Sigmoid colon (tissue), 7 donors: Measurements from ENCODE around the gene RFNG. TPM values are rescaled to one million over a fixed set of nuclear protein-coding genes. Genes with fewer than 3 reads are reported as not detected.

Experiments
- DNase-seq: peaks from one replicate; pipeline ENCODE4 v3.0.0-alpha.2; 2019
- H3K27ac ChIP-seq, 4 donors: fragments of 200-600 bp; sonication (generic); one replicate each; pipeline ENCODE4 v1.5.1; 2016 to 2019; ENCODE audit warnings: mild to moderate bottlenecking in 1 of 4
- H3K27me3 ChIP-seq, 3 donors: fragments of 200-600 bp; sonication (generic); one replicate each; pipeline ENCODE4 v1.5.1; 2019; ENCODE audit warnings: mild to moderate bottlenecking in 1 of 3
- H3K36me3 ChIP-seq, 4 donors: fragments of 200-600 bp; sonication (generic); one replicate each; pipeline ENCODE4 v1.5.1; 2016 to 2019
- H3K4me1 ChIP-seq, 4 donors: fragments of 200-600 bp; sonication (generic); one replicate each; pipeline ENCODE4 v1.5.1; 2017 to 2019
- H3K4me3 ChIP-seq, 4 donors: fragments of 200-600 bp; sonication (generic); one replicate each; pipeline ENCODE4 v1.5.1; 2017 to 2019; ENCODE audit warnings: mild to moderate bottlenecking in 2 of 4, moderate library complexity in 1 of 4
- H3K9me3 ChIP-seq, 4 donors: fragments of 200-600 bp in 3 of 4; sonication (generic) in 3 of 4; one replicate each; pipeline versions ENCODE4 v1.5.1 to v1.6.1; 2013 to 2019
- EP300 ChIP-seq, 4 donors: sonication (generic); formaldehyde crosslinking; IDR thresholded peaks; one replicate each; pipeline ENCODE4 v1.6.1; 2017; ENCODE audit warnings: antibody characterized with exemption in 4 of 4
- POLR2A ChIP-seq, 2 donors: fragments of 450-650 bp; IDR thresholded peaks; one replicate each; pipeline ENCODE4 v1.6.1; 2016; ENCODE audit warnings: antibody characterized with exemption in 2 of 2, mild to moderate bottlenecking in 2 of 2, moderate library complexity in 2 of 2
- POLR2AphosphoS5 ChIP-seq, 4 donors: sonication (generic); formaldehyde crosslinking; IDR thresholded peaks; one replicate each; pipeline ENCODE4 v1.6.1; 2017; ENCODE audit warnings: antibody characterized with exemption in 4 of 4
- WGBS, 2 donors: extraction: QIAGEN DNeasy Blood & Tissue Kit; methylation state at CpG; one replicate each; pipeline ENCODE4 v1.1.7; 2013; 5-methylcytosine and 5-hydroxymethylcytosine counted together
- intact Hi-C: fragments of 100-400 bp; cut with DNase I; formaldehyde crosslinking; loops from one replicate; pipeline ENCODE4 v1.15.1; 2023
- polyA plus RNA-seq, 3 donors: library from polyadenylated mRNA; stranded (reverse); fragments of 200-250 nt; gene quantifications; one replicate each; pipeline ENCODE4 v1.2.3, GENCODE V29; 2013
- total RNA-seq, 4 donors: library from RNA; depleted of rRNA; stranded (reverse); fragments of >200 nt; gene quantifications; one replicate each; pipeline ENCODE4 v1.1.0, GENCODE V29; 2016
- TF ChIP-seq, protein P1 (sequence below), 4 experiments: fragments of 450-650 bp in 3 of 4; fragments of 200-600 bp in 1 of 4; IDR thresholded peaks; one replicate each; pipeline ENCODE4 v1.5.1; 2016 to 2019; ENCODE audit warnings: antibody characterized with exemption in 4 of 4, mild to moderate bottlenecking in 3 of 4, moderate library complexity in 2 of 4
- donor health status: healthy with polysubstance abuse.
- donor health status: Bipolar disorder and iron deficiency.
- donor health status: healthy.

RFNG gene
- total and polyA plus RNA-seq, 7 donors = 13.6 to 38.6 (median 33.5) TPM

DNA sequence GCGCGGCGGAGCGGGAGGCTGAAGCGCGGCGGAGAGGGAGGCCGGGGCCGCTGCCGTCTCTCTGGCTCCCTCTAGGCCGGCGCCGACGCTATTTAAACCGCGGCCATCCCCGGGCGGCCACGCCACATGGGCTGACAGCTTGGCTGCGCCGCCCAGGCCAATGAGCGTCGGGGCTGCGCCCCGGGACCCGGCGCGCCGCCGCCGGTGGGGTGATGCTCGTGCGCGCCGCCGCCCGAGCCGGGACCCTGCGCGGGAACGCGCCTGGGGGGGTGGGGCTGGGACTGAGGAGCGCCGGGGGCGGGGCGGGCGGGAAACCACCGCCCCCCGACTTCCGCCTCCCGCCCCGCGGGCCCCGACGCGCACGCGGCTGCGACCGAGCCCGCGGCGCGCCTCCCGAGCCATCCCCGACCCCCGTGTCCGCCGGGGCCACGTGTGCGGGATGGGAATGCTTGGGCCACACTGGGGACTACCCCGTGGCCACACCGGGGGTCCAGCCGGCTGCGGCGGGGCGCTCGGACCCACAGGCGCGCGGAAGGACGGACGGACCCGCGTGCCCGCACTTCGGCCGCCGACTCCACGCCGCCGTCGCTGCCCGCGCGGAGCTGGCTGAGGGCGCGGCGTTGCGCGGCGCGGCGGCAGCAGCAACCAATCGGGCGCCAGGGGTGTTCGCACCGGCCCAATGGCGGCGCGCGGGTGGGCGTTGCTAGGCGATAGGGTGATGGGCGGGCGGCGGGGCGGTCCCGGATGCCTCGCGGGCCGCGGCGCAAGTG is 46.7 kb upstream of the RFNG start, which contains the start of gene FASN:
TSS of gene FASN (minus strand) at position 68 of the 770 bp plus-strand sequence. CDS start 1,791 bp downstream, outside the sequence.
- Histone ChIP-seq H3K36me3 (peaks cover 18 to 28% (median 21%) of the 10 kb centered on the region in 4 donors), H3K9me3 (no peaks in the 10 kb centered on the region), H3K27me3 (no peaks in the 10 kb centered on the region), H3K27ac (peak within 1 kb of the TSS; percentile 88 to 98 (median 94)), H3K4me1 (peaks cover 0 to 50% (median 39%) of the 10 kb centered on the region in 4 donors), H3K4me3 (peak within 1 kb of the TSS; percentile 59 to 94 (median 65))
- intact Hi-C loops = loop anchor here (2.0 to 5.0 kb wide), 3 partner anchors 34 to 226 kb away; partner anchors contain the start of genes ARHGDIA, DCXR and DUS1L
- peak; percentile 97 for DNase-seq
- 0 to 1% methylated on average over 124 of the region's 124 CpGs for WGBS, 2 donors
- TF ChIP-seq POLR2A (IDR thresholded peaks at IDR 0.05) (peak; percentile 28 to 38), EP300 (IDR thresholded peaks at IDR 0.05) (no peak), POLR2AphosphoS5 (IDR thresholded peaks at IDR 0.05) (peak; percentile 62 to 91 (median 77))
- TF ChIP-seq, protein P1, sequence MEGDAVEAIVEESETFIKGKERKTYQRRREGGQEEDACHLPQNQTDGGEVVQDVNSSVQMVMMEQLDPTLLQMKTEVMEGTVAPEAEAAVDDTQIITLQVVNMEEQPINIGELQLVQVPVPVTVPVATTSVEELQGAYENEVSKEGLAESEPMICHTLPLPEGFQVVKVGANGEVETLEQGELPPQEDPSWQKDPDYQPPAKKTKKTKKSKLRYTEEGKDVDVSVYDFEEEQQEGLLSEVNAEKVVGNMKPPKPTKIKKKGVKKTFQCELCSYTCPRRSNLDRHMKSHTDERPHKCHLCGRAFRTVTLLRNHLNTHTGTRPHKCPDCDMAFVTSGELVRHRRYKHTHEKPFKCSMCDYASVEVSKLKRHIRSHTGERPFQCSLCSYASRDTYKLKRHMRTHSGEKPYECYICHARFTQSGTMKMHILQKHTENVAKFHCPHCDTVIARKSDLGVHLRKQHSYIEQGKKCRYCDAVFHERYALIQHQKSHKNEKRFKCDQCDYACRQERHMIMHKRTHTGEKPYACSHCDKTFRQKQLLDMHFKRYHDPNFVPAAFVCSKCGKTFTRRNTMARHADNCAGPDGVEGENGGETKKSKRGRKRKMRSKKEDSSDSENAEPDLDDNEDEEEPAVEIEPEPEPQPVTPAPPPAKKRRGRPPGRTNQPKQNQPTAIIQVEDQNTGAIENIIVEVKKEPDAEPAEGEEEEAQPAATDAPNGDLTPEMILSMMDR (IDR thresholded peaks at IDR 0.05) = peak in 1 of 4 experiments; percentile 31

DNA sequence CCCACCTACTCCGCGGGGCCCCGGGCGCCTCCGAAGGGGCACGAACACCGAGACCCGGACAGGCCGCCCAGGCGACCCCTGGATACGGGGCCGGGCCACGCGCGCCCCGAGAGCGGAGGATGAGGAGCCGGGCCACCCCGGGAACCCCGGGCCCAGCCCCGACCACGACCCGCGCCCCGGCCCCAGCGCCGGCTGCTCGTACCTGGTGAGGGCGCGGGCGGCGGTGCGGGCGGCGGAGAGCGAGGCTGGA is 46.2 kb upstream of the RFNG start:
- intact Hi-C loops = loop anchor here (2.0 to 5.0 kb wide), 3 partner anchors 33 to 226 kb away; partner anchors contain the start of genes ARHGDIA, DCXR and DUS1L
- WGBS, 2 donors = 1% methylated on average over 36 of the region's 36 CpGs
- Histone ChIP-seq H3K27ac (peak overlapping the region; percentile 88 to 98 (median 94)), H3K4me1 (peaks cover 0 to 45% (median 37%) of the 10 kb centered on the region in 4 donors), H3K4me3 (peak overlapping the region; percentile 59 to 94 (median 65)), H3K9me3 (no peaks in the 10 kb centered on the region), H3K27me3 (no peaks in the 10 kb centered on the region), H3K36me3 (peaks cover 23 to 33% (median 26%) of the 10 kb centered on the region in 4 donors)
- TF ChIP-seq POLR2A (IDR thresholded peaks at IDR 0.05) = no peak
- TF ChIP-seq EP300 (IDR thresholded peaks at IDR 0.05) = no peak
- TF ChIP-seq, protein P1 (IDR thresholded peaks at IDR 0.05) = no peak
- TF ChIP-seq POLR2AphosphoS5 (IDR thresholded peaks at IDR 0.05) = no peak
- DNase-seq = no peak

DNA sequence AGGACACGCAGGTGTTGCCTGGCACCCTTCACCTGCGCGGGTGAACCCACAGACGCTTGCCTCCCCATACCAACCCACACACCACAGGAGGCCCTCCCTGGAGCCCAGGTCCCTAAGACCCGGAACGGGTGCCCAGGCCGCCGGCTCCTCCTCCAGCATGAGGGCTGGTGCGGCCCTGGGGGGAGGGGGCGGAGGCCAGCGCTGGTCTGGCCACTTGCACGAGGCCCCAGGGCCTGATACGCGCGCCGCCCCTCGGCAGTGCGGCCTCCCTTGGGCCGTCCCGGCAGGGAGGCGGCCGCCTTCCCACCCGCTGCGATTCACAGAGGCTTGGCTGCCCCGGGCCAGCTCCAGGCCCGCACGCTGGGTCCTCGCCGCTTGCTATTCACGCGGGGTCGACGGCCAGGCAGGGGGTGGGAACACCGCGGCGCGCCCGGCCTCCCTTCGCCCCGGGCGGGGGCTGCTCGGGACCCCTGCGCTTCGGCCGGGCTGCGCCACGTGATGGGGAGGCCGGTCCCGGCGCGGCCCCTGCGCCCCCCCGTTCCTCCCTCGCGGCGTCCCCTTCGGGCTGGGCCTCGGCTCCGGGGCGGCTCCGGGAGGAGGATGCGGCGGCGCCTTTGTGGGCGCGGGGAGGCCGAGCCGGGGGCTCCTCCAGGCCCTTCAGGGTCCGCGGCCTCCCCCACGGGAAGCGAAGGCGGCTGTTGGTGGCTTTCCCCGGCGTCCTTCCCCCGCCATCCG is 45.7 kb upstream of the RFNG start:
- H3K36me3 ChIP-seq = peaks cover 28 to 38% (median 31%) of the 10 kb centered on the region in 4 donors
- peak in 1 of 4 donors; percentile 60 for TF ChIP-seq POLR2AphosphoS5 (IDR thresholded peaks at IDR 0.05)
- TF ChIP-seq POLR2A (IDR thresholded peaks at IDR 0.05) = no peak
- WGBS, 2 donors = 0 to 1% methylated on average over 77 of the region's 77 CpGs
- peak overlapping the region; percentile 59 to 94 (median 65) for H3K4me3 ChIP-seq
- intact Hi-C loops = loop anchor here (5.0 kb wide), 1 partner anchor 225 kb away; the partner anchor contains the start of gene ARHGDIA
- H3K27me3 ChIP-seq = no peaks in the 10 kb centered on the region
- no peak for DNase-seq
- H3K4me1 ChIP-seq = peaks cover 0 to 45% (median 37%) of the 10 kb centered on the region in 4 donors
- peak overlapping the region; percentile 88 to 98 (median 94) for H3K27ac ChIP-seq
- H3K9me3 ChIP-seq = no peaks in the 10 kb centered on the region

DNA sequence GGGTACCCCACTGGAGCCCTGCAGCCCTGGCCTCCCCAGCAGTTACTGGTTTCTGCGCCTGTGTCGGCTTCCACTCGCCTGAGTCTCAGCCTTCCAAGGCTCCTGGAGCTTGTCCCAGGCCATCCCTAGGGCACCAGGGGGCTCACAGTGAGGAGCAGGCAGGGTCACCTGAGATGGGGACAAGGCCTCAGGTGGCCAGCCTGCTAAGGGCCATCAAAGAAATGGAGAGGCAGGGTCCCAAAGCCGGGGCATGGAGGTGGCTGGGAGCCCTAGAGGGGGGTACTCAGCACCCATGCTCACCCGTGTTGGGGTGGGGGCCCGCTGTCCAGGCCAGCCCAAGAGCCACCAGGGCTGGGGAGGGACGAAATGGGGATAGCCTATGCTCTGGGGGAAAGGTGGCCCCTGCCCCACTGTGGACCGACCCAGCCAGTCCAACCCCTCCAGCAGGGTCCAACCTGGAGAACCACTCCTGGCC is 45.1 kb upstream of the RFNG start:
- WGBS, 2 donors = 54 to 68% methylated on average over 8 of the region's 8 CpGs
- TF ChIP-seq, protein P1 (IDR thresholded peaks at IDR 0.05) = no peak
- TF ChIP-seq POLR2A (IDR thresholded peaks at IDR 0.05) (no peak), EP300 (IDR thresholded peaks at IDR 0.05) (no peak), POLR2AphosphoS5 (IDR thresholded peaks at IDR 0.05) (no peak)
- peak overlapping the region; percentile 88 to 98 (median 94) for H3K27ac ChIP-seq
- peaks cover 31 to 44% (median 37%) of the 10 kb centered on the region in 4 donors for H3K36me3 ChIP-seq
- peaks cover 0 to 45% (median 37%) of the 10 kb centered on the region in 4 donors for H3K4me1 ChIP-seq
- peak overlapping the region; percentile 59 to 94 (median 65) for H3K4me3 ChIP-seq
- H3K9me3 ChIP-seq = no peaks in the 10 kb centered on the region
- no peaks in the 10 kb centered on the region for H3K27me3 ChIP-seq
- no peak for DNase-seq
- intact Hi-C loops = loop anchor here (5.0 kb wide), 1 partner anchor 224 kb away; the partner anchor contains the start of gene ARHGDIA
